HT-29 (cell line): ENCODE measurements around the gene CCDC188. TPM values are rescaled to one million over a fixed set of nuclear protein-coding genes. Genes with fewer than 3 reads are reported as not detected.

Experiments used
- DNase-seq: peaks from one replicate; pipeline ENCODE4 v3.0.0-alpha.2; 2015; ENCODE audit warnings: low spot score
- total RNA-seq: library from RNA; depleted of rRNA; stranded (reverse); fragments of >200 nt; shearing (Covaris generic); gene quantifications from 2 replicates; pipeline ENCODE4 v1.2.3, GENCODE V29; 2014

CCDC188 gene
- total RNA-seq, 1 experiment from 2014 or later, result 0.20 TPM

- no peak for DNase-seq
Measured at GRCh38 chr22:20185750-20186149, 34.9 kb upstream of the CCDC188 start.

- DNase-seq, result no peak
Measured at GRCh38 chr22:20184501-20185165, 33.8 kb upstream of the CCDC188 start.

DNA sequence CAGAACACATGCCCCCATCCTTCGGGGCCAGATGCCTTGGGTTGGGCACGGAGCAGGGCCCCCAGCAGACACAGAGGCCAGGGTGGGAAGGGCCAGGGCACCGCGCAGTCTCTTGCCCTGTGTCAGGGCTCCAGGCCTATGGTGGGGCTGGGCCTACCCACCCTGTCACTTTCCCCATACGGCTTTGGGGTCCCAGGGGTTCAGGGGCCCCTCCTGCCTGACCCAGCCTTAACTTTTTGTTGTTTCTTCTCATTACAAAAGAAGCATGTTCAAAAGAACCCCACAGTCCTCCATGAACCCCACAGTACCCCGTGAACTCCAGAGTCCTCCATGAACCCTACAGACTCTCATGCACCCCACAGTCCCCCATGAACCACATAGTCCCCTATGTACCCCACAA is 33.0 kb upstream of the CCDC188 start:
- DNase-seq, result no peak

DNA sequence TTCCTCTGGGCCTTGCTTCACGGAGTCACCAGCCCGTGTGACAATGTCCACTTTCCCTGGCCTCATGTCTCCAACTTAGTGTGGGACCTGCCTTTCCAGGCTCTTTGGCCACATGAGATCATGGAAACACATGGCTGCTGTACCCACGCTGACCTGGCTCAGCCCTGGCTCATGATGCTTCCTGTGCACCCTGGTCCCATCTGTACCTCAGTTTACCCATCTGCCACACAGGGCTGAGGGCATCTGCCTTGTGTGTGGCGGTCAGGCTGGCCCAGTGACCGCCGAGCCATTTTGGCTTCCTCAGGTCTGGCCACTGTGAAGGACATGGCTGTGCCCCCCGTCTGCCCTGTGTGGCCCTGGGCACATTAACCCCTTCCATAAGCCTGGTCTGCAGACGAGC is 32.2 kb upstream of the CCDC188 start:
- no peak for DNase-seq

DNA sequence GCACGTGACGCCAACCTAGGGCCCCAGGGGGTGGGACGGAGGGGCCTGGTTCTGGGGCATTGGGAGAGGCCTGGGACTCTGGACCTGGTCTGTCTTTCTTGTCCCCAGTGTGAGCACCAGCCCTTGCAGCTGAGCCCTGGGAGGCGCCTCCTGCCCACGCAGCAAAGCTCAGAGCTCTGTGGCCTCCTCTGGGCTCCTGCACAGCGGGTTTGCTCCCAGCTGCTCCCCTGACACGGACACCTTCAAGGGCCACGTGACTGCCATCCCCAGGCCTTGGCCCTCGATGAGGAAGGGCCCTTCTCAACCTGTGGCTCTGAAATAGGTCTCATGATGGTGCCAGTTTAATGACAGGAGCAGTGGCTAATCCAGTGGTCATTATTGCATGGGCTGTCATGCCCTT is 31.5 kb upstream of the CCDC188 start:
- no peak for DNase-seq

- no peak for DNase-seq
Measured at GRCh38 chr22:20181884-20182236, 31.0 kb upstream of the CCDC188 start.

DNA sequence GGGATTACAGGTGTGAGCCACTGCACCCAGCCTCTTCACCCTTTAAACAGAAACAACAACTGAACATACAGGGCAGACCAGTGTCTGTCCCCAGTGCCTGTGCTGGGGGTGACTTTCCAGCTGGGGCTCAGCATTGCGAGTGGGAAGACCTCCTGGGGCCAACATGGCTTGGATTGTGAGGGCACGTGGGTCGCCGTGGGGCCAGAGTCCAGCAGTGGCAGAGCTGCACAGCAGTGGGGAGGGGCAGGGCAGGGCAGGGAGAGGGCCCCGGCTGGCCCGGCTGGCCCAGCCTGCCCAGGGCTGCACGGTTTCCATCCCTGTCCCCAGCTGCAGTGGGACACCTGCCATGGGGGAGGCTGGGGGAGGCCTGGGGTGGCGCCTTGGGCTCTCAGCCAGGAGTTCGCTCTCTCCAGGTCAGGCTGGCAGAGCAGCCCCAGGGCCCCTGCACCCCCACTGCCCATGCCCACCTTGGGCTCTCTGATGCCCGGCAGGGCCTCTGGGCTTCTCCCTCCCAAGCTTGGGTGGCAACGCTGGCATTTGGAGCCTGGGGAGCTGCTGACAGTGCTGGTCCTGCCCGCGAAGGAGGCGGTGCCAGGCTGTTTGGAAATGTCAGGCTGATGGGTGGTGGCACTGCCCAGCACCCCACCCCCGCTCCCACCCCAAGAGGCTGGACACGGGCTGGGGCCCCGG is 30.5 kb upstream of the CCDC188 start:
- DNase-seq, result no peak

GRCh38 chr22:20180640-20181039 is 29.8 kb upstream of the CCDC188 start:
- DNase-seq, result no peak

DNA sequence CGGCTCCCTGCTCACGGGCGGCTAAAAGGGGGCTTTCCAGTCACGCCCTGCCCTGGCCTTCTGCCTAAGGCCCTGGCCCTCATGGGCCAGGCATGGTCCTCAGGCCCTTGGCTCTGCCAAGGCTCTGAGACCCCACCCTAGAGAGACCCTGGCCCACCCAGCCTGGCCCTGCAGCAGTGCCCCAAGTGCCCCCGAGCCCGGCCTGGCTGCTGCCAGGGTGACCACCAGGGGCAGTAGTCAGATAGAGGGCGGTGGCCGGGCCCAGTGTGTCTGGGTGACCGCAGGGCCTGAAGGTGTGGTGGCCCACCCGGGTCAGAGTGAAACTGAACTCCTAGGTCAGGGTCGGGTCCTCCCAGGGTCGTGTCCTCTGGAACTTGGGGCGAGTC is 29.4 kb upstream of the CCDC188 start:
- DNase-seq, result no peak

DNA sequence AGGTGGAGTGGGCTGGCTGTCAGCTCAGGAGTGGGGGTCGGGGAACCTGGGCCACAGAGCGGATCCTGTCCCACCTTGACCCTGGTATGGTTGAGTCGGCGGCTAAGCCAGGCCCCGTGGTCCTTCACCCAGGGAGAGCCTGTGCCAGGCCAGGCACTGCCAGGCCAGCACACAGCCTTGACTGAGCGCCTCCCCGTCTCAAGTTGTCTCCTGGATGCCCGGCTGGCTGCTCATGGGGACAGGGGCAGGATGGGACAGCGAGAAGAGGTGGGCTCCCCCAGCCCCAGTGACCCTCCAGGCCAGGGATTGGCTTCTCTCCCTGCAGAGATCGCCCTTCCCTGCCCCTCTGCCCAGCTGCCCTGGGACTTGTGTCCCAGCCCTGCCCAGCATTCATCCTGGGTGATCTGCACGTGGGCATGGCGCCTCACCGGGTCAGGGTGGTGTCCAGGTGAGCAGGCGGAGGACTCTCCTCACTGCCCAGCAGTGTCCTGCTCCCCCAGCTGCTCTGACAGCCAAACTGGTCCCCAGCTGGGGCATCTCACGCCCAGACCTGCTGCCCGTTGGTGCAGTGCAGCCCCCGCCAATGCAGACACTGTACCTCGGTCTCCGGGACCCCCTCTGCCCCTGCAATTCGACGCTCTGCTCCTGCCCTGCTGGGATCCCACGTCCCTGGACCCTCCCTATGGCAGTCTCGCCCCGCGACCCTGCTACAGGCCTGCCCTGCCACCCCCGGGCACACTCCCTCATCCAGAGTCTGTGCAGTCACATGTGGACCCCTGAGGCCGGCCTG is 28.8 kb upstream of the CCDC188 start:
- DNase-seq, result no peak

DNA sequence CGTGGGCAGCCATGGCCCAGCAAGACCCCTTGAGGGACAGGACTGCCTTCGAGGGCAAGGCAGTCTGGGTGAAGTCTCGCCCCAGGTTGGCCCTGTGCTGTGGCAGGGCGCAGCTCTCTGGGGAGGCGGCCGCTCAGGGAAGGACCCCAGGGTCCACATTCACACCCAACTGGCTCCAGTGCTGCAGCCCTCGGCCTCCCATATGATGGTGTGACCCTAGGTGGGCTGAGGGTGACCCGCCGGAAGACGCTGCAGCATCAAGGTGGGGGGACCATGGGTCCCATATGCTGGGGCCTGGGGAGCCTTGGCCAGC is 28.0 kb upstream of the CCDC188 start:
- DNase-seq, result no peak

DNA sequence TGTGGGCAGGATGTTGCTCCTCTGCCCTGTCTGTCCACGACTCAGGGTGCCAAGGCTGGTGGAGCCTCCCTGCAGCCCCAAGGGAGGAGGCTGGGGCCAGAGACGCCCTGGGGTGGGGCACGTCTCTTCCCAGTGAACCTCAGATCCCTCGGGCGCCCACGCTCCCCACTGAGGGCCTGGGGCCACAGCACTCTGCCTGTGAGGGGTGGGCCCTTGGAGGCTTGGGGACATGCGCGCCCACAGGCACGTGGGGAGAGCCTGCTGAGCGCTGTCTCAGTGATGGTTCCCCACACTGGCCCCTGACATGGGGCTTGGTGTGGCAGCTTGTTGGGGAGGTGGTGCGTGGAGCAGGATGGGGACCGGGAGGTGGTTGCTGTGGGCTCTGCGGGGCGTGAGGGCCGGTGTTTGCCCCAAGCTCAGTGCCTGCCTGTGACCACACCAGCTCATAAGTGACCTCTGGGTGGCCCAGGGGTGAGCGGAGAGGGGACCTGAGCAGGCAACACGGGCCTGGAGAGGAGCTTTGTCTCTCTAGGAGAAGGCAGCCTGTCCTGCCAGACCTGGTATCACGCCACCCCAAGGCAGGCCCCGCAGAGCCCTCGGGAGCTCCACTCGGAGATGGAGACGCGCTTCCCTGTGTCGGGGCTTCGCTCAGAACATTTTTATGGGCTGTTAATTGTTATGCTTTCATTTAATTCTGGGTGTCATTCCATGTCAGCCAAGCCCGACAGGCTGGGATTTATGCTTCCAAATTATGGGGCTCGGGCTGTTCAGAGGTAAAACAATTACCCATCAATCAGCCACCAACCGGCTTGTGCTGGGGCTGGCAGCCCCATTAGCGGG is 27.4 kb upstream of the CCDC188 start:
- DNase-seq, result no peak

- DNase-seq, result no peak
Measured at GRCh38 chr22:20177217-20177911, 26.5 kb upstream of the CCDC188 start.

DNA sequence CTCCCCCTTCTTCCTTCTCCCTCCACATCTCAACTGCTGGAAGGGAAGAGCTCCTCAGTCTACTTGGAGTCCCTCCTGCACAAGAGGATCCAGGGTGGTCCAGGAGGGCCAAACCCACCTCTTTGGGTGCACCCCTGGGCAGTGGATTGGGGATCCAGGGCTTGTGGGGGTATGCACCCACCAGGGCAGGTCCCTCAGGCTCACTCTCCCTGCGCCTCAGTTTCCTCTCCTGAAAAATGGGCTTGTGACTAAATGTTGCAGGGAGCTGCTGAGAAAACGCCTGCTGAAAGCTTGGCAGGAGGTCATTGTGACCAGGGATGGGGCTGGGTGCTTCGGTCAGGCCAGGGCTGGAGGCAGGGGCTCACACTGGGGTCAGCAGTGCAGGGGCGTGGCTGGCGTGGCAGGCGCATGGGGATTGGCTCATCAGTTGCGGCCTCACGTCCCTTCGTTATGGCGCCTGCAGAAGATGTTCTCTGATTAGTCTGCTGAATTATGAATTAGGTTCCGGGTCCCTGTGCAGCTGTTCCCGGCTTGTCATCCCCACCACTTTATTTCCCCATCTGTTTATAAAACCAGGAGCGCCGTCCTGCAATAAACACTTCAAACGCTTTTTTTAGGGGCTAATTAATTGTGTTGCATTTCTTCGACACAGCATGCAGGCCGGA is 25.7 kb upstream of the CCDC188 start:
- DNase-seq, result no peak

DNA sequence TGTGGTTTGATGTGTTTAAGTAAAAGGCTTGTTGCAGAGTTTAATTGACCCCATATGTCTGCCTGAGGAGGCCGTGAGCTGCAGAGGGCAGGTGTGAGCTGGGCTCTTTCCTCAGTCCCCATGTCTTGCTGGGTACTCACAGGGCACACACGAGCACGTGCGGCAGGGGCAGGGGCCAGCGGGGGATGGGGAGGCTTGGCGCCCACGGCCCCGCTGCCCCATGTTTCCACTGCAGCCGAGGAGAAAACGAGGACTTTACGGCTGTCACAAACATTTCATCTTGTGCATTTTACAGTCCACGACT is 24.7 kb upstream of the CCDC188 start:
- no peak for DNase-seq

DNA sequence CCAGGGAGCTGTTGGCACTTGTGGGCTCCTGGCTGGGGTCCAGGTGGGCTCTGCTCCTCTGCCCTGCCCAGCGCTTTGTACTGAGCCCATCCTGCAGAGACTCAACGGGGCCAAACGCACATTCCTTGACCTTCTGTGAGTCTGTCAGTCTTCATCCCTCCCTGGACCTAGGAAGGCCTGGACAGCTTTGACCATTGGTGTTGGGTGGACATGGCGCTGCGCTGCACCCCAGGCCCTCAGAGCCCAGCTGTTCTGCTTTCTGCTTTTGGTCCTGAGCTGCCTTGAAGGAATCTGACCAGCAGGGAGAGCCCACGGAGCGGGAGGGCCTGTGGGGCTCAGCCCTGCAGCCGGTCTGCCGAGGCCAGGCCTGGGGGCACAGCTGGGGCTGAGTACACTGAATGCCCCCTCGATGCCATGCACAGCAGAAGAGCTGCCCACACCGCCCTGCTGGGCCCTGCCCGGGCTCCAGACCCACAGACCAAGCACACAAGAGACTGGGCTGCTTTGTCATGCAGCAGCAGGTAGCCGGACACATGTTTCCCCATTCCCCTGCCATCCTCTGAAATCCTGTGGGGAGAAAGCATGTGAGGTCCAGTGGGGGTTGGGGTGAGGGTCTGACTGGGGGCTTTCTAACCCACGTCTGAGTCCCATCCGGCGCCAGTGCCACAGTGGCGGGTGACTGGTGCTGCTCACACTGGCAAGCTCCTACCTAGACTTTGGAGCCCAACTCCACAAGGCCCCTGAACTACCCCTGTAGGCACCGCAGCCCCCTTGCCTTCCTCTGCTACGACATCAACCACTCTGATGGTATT is 24.1 kb upstream of the CCDC188 start:
- peak; percentile 76 for DNase-seq

DNA sequence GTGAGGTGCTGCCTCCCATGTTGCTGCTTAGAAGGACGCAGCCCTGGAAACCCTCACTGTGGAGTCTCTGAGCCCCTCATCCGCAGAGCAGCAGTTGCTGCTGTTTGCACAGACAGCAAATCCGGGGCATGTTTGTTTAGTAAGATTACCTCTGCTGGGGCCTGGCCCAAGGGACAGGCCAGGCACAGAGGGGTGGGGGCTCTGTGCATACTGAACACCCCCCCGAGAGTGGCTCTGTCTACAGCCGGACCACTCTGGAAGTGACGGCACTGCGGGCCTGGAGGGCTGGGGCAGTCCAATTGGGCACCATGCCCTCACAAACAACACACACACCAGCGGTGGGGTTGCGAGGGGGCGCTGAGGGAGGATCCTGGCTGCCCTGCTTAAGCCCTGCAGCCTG is 22.9 kb upstream of the CCDC188 start:
- DNase-seq, result no peak

- no peak for DNase-seq
Measured at GRCh38 chr22:20173246-20173645, 22.4 kb upstream of the CCDC188 start.

- no peak for DNase-seq
Measured at GRCh38 chr22:20172141-20172613, 21.3 kb upstream of the CCDC188 start.
